GM21737 (cell line): ENCODE results near the gene ARHGEF4.
"Not testable (repeated sequence)": the region's sequence is repeated elsewhere in the genome, so short reads cannot be mapped to it uniquely, and the experiment has no call there.

ENCODE experiments used
- ATAC-seq: cut with Tn5 transposase; IDR thresholded peaks from one replicate; pipeline ENCODE4 v1.9.1; 2021; ENCODE audit warnings: mild to moderate bottlenecking, moderate library complexity; ENCODE audit not compliant: unreplicated experiment

ARHGEF4 gene

GRCh38 chr2:131067465-131068125, 230.9 kb downstream of the ARHGEF4 start:
- ATAC-seq = no peak

- ATAC-seq = not testable (repeated sequence)
These were observed 231.5 kb downstream of the ARHGEF4 start for GRCh38 chr2:131068172-131068571.

DNA sequence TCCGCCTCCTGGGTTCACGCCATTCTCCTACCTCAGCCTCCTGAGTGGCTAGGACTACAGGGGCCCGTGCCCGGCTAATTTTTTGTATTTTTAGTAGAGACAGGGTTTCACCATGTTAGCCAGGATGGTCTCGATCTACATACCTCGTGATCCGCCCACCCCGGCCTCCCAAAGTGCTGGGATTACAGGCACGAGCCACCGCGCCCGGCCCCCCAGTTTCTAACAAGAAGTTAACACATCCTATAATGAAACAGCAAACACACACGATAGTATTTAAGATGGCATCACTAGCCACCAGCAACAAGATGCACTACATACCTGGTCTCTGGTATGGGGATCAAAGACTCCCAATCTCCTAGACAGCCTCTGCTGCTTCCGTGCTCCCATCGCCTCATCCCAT, 238.9 kb downstream of the ARHGEF4 start:
- not testable (repeated sequence) for ATAC-seq

- ATAC-seq = no peak
These were observed 240.0 kb downstream of the ARHGEF4 start for GRCh38 chr2:131076707-131077106.

GRCh38 chr2:131077182-131077846, 240.6 kb downstream of the ARHGEF4 start:
- ATAC-seq = no peak

GRCh38 chr2:131077966-131078365, 241.3 kb downstream of the ARHGEF4 start:
- no peak for ATAC-seq

- not testable (repeated sequence) for ATAC-seq
These were observed 243.2 kb downstream of the ARHGEF4 start for GRCh38 chr2:131079931-131080330.

DNA sequence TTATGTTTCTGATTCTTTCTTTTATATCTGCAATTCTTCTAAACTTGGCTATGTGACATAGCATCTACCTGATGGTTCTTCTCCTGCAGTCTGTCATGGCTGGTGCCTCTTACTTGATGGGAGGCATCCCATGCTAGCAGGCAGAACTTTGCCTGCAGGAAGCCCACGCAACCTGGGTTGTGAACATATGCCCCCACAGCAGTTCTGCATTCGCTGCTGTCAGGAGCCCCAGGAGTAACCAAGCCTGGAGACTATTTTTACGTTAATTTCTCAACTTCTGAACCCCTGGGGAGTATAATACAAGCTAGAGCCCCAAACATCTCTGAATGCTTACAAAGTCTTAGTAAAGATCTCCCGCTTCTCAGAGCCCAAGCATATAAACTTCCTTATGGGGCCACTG, 244.5 kb downstream of the ARHGEF4 start:
- ATAC-seq = no peak

DNA sequence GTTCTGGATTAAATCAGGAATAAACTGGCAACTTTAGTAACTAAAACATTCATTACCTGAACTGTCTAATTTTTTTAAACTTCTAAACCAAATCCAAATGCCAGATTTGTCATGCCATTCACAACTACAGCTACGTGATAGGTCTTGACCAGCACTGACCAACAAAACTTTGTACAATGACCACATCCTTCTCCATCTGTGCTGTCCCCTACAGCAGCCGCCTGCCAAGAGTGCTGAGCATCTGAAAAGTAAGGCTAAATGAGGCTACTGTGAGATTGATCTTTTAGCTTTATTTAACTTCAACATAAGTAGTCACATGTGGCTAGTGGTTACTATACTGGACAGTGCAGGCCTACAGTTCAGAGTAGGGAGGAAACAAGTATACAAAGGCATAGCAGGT, 248.9 kb downstream of the ARHGEF4 start:
- ATAC-seq = no peak

DNA sequence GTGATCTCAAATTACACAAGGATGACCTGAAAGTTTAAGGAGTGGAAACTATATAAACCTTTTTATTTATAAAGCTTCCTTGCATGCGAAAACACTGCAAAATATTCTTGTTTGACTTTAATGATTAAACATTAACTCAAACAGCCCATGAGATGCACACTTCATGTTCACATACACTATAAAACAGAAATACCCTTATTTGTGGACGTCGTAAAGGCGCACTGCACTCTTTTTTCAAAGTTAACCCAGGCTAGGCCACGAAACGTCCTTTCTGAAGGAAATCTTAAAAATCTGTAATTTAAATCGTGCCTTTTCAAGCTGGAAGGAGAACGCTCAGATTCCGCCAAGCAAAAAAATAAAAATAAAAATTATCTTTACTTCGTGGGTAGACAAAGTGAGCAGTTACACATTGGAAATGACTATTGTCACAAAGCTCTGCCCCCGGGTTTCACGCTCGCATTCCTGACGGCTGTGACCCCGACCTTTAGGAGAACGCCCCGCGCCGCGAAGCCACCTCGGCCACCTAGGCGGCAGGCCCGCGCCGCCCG, 255.8 kb downstream of the ARHGEF4 start:
- ATAC-seq = no peak

DNA sequence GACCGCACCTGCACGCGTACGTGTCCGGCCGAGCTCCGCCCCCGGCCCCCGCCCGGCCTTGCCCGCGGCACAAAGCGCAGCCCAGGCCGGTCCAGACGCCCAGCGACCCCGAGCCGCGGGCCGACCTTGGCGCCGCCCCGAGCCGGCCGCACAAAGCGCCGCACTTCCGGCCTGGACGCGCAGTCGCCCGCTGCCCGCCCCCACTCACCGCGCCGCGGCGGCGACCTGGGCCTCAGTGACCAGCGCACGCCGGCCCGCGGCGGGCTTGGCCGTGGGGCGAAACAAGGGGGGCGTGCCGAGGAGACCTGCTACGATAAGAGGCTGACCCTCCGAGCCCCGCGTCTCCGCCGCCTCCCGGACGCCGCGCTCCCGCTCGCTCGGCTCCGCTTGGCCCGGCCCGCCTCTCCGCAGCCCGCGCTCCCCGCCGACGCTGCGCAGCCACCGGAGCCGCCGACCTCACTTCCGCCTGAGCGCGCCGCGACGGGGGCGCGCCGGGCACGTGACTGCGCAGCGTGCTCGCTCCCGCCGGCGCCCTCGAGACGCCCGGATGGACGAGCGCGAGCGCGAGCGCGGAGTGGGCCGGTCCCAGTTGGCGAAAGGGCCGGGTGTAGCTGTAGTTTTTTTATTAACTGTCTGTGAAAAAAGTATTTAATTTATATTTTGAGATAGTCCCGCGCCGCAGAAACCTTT, 256.4 kb downstream of the ARHGEF4 start, which contains the start of gene FAM168B:
Gene FAM168B, minus strand, starts transcription at position 455 of the 690 bp plus-strand sequence. CDS start 10,814 bp downstream, outside the sequence.
- ATAC-seq = peak; percentile 89

DNA sequence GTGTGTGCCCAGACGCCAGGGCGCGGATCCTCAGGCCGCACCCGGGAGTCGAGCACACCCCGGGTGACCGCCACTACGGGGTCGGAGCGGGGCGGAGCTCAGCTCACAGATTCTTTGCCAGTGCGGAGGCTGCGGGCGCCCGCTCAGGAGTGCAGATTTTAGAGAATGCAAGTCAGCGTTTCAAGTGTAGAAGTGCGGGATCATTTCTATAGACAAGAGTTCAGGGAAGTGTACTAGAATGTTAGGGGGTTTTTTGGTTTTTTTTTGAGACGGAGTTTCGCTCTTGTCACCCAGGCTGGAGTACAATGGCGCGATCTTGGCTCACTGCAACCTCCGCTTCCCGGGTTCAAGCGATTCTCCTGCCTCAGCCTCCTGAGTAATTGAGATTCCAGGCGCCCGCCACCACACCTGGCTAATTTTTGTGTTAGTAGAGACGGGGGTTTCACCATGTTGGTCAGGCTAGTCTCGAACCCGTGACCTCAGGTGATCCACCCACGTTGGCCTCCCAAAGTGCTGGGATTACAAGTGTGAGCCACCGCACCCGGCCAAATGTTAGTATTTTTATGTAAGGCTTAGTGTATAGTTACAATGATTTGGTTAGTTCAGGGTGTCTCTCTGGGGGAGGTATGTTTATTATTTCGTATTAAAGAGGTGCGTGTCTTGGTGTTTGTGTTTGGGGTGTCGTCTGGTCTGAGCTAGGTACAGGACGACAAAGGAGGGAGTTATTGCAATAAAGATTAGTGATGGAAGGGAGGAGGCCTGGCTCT, 257.2 kb downstream of the ARHGEF4 start:
- ATAC-seq = peak; percentile 62

GRCh38 chr2:131094463-131095281, 258.0 kb downstream of the ARHGEF4 start:
- ATAC-seq = no peak
